PFSK-1 (cell line): ENCODE measurements around the gene CSNK1G3.

Experiments used
- FOXP2 ChIP-seq: optimal IDR thresholded peaks from 2 replicates; pipeline ENCODE3; 2011; ENCODE audit warnings: borderline replicate concordance, control low read depth, inconsistent platforms; ENCODE audit not compliant: insufficient read depth; ENCODE audit errors: extremely low read length, extremely low read depth
- POLR2AphosphoS5 ChIP-seq: IDR thresholded peaks from 2 replicates; pipeline ENCODE4 v1.6.1; 2012; ENCODE audit warnings: low read depth, mild to moderate bottlenecking, control low read depth, low read length, moderate library complexity
- SIN3A ChIP-seq: IDR thresholded peaks from 2 replicates; pipeline ENCODE4 v1.6.1; 2012; ENCODE audit warnings: mild to moderate bottlenecking, low read length, moderate library complexity, borderline replicate concordance; ENCODE audit not compliant: insufficient read depth
- TAF1 ChIP-seq: IDR thresholded peaks from 2 replicates; pipeline ENCODE4 v1.6.1; 2012; ENCODE audit warnings: low read length, control low read depth, borderline replicate concordance; ENCODE audit not compliant: insufficient read depth

DNA sequence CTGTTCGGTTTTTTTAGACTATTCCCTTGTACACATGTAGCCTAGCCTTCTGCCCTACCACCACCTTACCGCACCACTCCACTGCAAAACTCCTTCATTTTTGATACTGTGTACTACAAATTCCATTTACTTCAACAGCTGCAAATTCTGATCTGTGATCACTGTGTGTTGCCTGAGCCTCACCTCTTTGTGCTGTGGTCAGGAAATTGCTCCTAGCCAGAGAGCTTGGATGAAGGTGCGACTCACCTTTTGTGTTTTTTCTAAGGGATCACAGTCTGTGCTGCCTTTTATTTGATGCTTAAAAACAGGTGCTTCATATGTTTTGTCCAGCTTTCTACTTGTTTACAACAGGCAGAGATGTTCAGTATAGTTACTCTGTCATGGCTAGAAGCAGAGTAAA, 31.5 kb downstream of the CSNK1G3 start:
- TF ChIP-seq TAF1 (no peak), FOXP2 (no peak), POLR2AphosphoS5 (no peak), SIN3A (no peak)
